ENCODE measurements around the gene PSEN1. TPM values are rescaled to one million over a fixed set of nuclear protein-coding genes. Genes with fewer than 3 reads are reported as not detected.

The PSEN1 gene
- total and polyA plus RNA-seq, 2 experiments from 2014 or later = 46.3 to 49.5 TPM

- TF ChIP-seq EZH2phosphoT487 (IDR thresholded peaks at IDR 0.05; ENCODE audit: insufficient read depth, low read depth) = no peak
- TF ChIP-seq EZH2 (IDR thresholded peaks at IDR 0.05; ENCODE audit: insufficient read depth, poor library complexity, severe bottlenecking) = no peak
- Histone ChIP-seq H3K9me3 (ENCODE audit: low read depth) (no peaks in the 10 kb centered on the region), H3K27ac (no peak overlapping the region), H3K4me3 (no peak overlapping the region), H3K9ac (no peak overlapping the region), H3F3A (ENCODE audit: insufficient read depth) (0 out of 2 replicates have a peak, but pooled peaks cover 6% of the 10 kb centered on the region), H3K79me2 (ENCODE audit: insufficient read depth) (no peaks in the 10 kb centered on the region), H3K9me2 (ENCODE audit: insufficient read depth) (no peaks in the 10 kb centered on the region), H3K27me3 (replicated peaks; ENCODE audit: insufficient read depth) (no peaks in the 10 kb centered on the region), H3K36me3 (ENCODE audit: low read depth) (no peaks in the 10 kb centered on the region), H2AFZ (no peak overlapping the region), H3K4me1 (ENCODE audit: insufficient read depth) (no peaks in the 10 kb centered on the region), H4K20me1 (ENCODE audit: insufficient read depth) (no peaks in the 10 kb centered on the region), H3K4me2 (ENCODE audit: unreplicated experiment) (no peak overlapping the region)
- DNase-seq = no peak
- in situ Hi-C loops (cut with MboI) = no loop called here
- 60 to 66% methylated on average over 6 of the region's 6 CpGs for WGBS, 2 experiments (ENCODE audit: low coverage in 1 of 2, low lambda C conversion rate in 2 of 2, missing lambda C conversion rate in 2 of 2)
Observed at GRCh38 chr14:73261075-73261474, 124.8 kb downstream of the PSEN1 start.

- H3K79me2 ChIP-seq (ENCODE audit: insufficient read depth) = no peaks in the 10 kb centered on the region
- 83 to 85% methylated on average over 14 to 15 of the region's 15 CpGs for WGBS, 2 experiments (ENCODE audit: low coverage in 1 of 2, low lambda C conversion rate in 2 of 2, missing lambda C conversion rate in 2 of 2)
- no peak for DNase-seq
- 0 out of 2 replicates have a peak, but pooled peaks cover 6% of the 10 kb centered on the region for H3F3A ChIP-seq (ENCODE audit: insufficient read depth)
- H4K20me1 ChIP-seq (ENCODE audit: insufficient read depth) = no peaks in the 10 kb centered on the region
- H3K27me3 ChIP-seq (replicated peaks; ENCODE audit: insufficient read depth) = no peaks in the 10 kb centered on the region
- no peaks in the 10 kb centered on the region for H3K9me3 ChIP-seq (ENCODE audit: low read depth)
- in situ Hi-C loops (cut with MboI) = no loop called here
- no peaks in the 10 kb centered on the region for H3K36me3 ChIP-seq (ENCODE audit: low read depth)
- no peaks in the 10 kb centered on the region for H3K4me1 ChIP-seq (ENCODE audit: insufficient read depth)
- no peak overlapping the region for H3K4me3 ChIP-seq
- H2AFZ ChIP-seq = no peak overlapping the region
- no peak overlapping the region for H3K27ac ChIP-seq
- TF ChIP-seq EZH2phosphoT487 (IDR thresholded peaks at IDR 0.05; ENCODE audit: insufficient read depth, low read depth) (no peak), EZH2 (IDR thresholded peaks at IDR 0.05; ENCODE audit: insufficient read depth, poor library complexity, severe bottlenecking) (no peak)
- H3K4me2 ChIP-seq (ENCODE audit: unreplicated experiment) = no peak overlapping the region
- no peak overlapping the region for H3K9ac ChIP-seq
- no peaks in the 10 kb centered on the region for H3K9me2 ChIP-seq (ENCODE audit: insufficient read depth)
Observed at GRCh38 chr14:73261520-73262426, 125.5 kb downstream of the PSEN1 start.

DNA sequence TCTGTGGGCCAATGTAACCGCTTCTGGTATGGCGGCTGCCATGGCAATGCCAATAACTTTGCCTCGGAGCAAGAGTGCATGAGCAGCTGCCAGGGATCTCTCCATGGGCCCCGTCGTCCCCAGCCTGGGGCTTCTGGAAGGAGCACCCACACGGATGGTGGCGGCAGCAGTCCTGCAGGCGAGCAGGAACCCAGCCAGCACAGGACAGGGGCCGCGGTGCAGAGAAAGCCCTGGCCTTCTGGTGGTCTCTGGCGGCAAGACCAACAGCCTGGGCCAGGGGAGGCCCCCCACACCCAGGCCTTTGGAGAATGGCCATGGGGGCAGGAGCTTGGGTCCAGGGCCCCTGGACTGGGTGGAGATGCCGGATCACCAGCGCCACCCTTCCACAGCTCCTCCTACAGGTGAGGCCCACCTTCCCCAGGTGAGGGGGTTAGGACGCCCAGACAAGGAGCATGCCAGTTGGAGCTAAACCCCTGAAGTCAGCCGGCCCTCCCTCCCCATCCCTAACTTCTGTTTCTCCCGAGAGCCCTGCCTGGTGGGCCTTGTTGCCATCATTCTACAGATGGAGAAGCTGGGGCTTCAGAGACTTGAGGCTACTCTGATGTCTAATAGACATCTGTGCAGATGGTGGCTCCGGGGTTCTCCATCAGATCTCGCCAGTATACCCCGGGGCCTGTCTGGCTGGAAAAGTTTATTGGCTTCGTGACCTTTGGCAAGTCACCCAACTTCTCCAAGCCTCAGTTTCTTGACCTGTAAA lies 126.3 kb downstream of the PSEN1 start:
- H3K9me2 ChIP-seq (ENCODE audit: insufficient read depth) = no peaks in the 10 kb centered on the region

GRCh38 chr14:73263606-73264005 lies 127.3 kb downstream of the PSEN1 start:
- TF ChIP-seq EZH2 (IDR thresholded peaks at IDR 0.05; ENCODE audit: insufficient read depth, poor library complexity, severe bottlenecking) = no peak
- TF ChIP-seq EZH2phosphoT487 (IDR thresholded peaks at IDR 0.05; ENCODE audit: insufficient read depth, low read depth) = no peak

More for the DNA sequence above, 126.3 kb downstream of the PSEN1 start:
- H3K27me3 ChIP-seq (replicated peaks; ENCODE audit: insufficient read depth) = no peaks in the 10 kb centered on the region
- H3K4me3 ChIP-seq = no peak overlapping the region
- no peak overlapping the region for H3K4me2 ChIP-seq (ENCODE audit: unreplicated experiment)
- no peaks in the 10 kb centered on the region for H3K36me3 ChIP-seq (ENCODE audit: low read depth)
- DNase-seq = no peak
- TF ChIP-seq EZH2phosphoT487 (IDR thresholded peaks at IDR 0.05; ENCODE audit: insufficient read depth, low read depth) = no peak
- TF ChIP-seq EZH2 (IDR thresholded peaks at IDR 0.05; ENCODE audit: insufficient read depth, poor library complexity, severe bottlenecking) = no peak
- no peak overlapping the region for H3K27ac ChIP-seq
- no peaks in the 10 kb centered on the region for H4K20me1 ChIP-seq (ENCODE audit: insufficient read depth)
- no peak overlapping the region for H3K9ac ChIP-seq
- no peak overlapping the region for H2AFZ ChIP-seq
- in situ Hi-C loops (cut with MboI) = no loop called here
- WGBS, 2 experiments (ENCODE audit: low coverage in 1 of 2, low lambda C conversion rate in 2 of 2, missing lambda C conversion rate in 2 of 2) = 78 to 81% methylated on average over 18 to 19 of the region's 20 CpGs
- no peaks in the 10 kb centered on the region for H3K9me3 ChIP-seq (ENCODE audit: low read depth)
- H3K79me2 ChIP-seq (ENCODE audit: insufficient read depth) = no peaks in the 10 kb centered on the region
- H3F3A ChIP-seq (ENCODE audit: insufficient read depth) = 0 out of 2 replicates have a peak, but pooled peaks cover 6% of the 10 kb centered on the region
- H3K4me1 ChIP-seq (ENCODE audit: insufficient read depth) = no peaks in the 10 kb centered on the region

More at GRCh38 chr14:73263606-73264005, 127.3 kb downstream of the PSEN1 start:
- no peaks in the 10 kb centered on the region for H3K36me3 ChIP-seq (ENCODE audit: low read depth)
- H3K27ac ChIP-seq = no peak overlapping the region
- in situ Hi-C loops (cut with MboI) = no loop called here
- no peaks in the 10 kb centered on the region for H3K27me3 ChIP-seq (replicated peaks; ENCODE audit: insufficient read depth)
- DNase-seq = no peak
- H3K9me2 ChIP-seq (ENCODE audit: insufficient read depth) = no peaks in the 10 kb centered on the region
- 0 out of 2 replicates have a peak, but pooled peaks cover 11% of the 10 kb centered on the region for H3F3A ChIP-seq (ENCODE audit: insufficient read depth)
- no peak overlapping the region for H3K9ac ChIP-seq
- no peaks in the 10 kb centered on the region for H3K4me1 ChIP-seq (ENCODE audit: insufficient read depth)
- no peak overlapping the region for H2AFZ ChIP-seq
- no peak overlapping the region for H3K4me2 ChIP-seq (ENCODE audit: unreplicated experiment)
- H3K79me2 ChIP-seq (ENCODE audit: insufficient read depth) = no peaks in the 10 kb centered on the region
- no peak overlapping the region for H3K4me3 ChIP-seq
- no peaks in the 10 kb centered on the region for H4K20me1 ChIP-seq (ENCODE audit: insufficient read depth)
- H3K9me3 ChIP-seq (ENCODE audit: low read depth) = no peaks in the 10 kb centered on the region
- 86 to 90% methylated on average over 4 to 7 of the region's 7 CpGs for WGBS, 2 experiments (ENCODE audit: low coverage in 1 of 2, low lambda C conversion rate in 2 of 2, missing lambda C conversion rate in 2 of 2)

Data from GM23248 (cell line).